Hepatocyte (in vitro differentiated cells): ENCODE results near the gene LRRC1. TPM values are rescaled to one million over a fixed set of nuclear protein-coding genes. Genes with fewer than 3 reads are reported as not detected.

Experiments
- DNase-seq: peaks from one replicate; pipeline ENCODE4 v3.0.0-alpha.2; 2016; ENCODE audit warnings: low spot score
- H2AFZ ChIP-seq: fragments of 200-600 bp; sonication (generic); 2 replicates; pipeline ENCODE4 v1.6.0; 2016; ENCODE audit warnings: antibody characterized with exemption, mild to moderate bottlenecking
- H3K27ac ChIP-seq: fragments of 200-600 bp; sonication (generic); 2 replicates; pipeline ENCODE4 v1.5.1; 2016; ENCODE audit warnings: mild to moderate bottlenecking
- H3K27me3 ChIP-seq: fragments of 200-600 bp; sonication (generic); 2 replicates; pipeline ENCODE4 v1.6.1; 2016
- H3K36me3 ChIP-seq: fragments of 200-600 bp; sonication (generic); replicated peaks from 2 replicates; pipeline ENCODE4 v1.5.1; 2016; ENCODE audit warnings: low read depth; ENCODE audit not compliant: insufficient read depth
- H3K4me1 ChIP-seq: fragments of 200-600 bp; sonication (generic); 2 replicates; pipeline ENCODE4 v1.5.1; 2016; ENCODE audit warnings: mild to moderate bottlenecking, moderate library complexity; ENCODE audit not compliant: insufficient read depth
- H3K4me2 ChIP-seq: fragments of 200-600 bp; sonication (generic); 2 replicates; pipeline ENCODE4 v1.6.0; 2016
- H3K4me3 ChIP-seq: fragments of 200-600 bp; sonication (generic); 2 replicates; pipeline ENCODE4 v1.5.1; 2016; ENCODE audit warnings: mild to moderate bottlenecking
- H3K79me2 ChIP-seq: fragments of 200-600 bp; sonication (generic); 2 replicates; pipeline ENCODE4 v1.6.0; 2017; ENCODE audit warnings: mild to moderate bottlenecking
- H3K9me2 ChIP-seq: fragments of 200-600 bp; sonication (generic); replicated peaks from 2 replicates; pipeline ENCODE4 v1.6.0; 2017; ENCODE audit warnings: mild to moderate bottlenecking; ENCODE audit not compliant: insufficient read depth
- H3K9me3 ChIP-seq: fragments of 200-600 bp; sonication (generic); 2 replicates; pipeline ENCODE4 v1.5.1; 2016; ENCODE audit warnings: low read depth, mild to moderate bottlenecking
- H4K20me1 ChIP-seq: fragments of 200-600 bp; sonication (generic); 2 replicates; pipeline ENCODE4 v1.6.0; 2016; ENCODE audit warnings: mild to moderate bottlenecking; ENCODE audit not compliant: insufficient read depth, poor library complexity, severe bottlenecking
- EZH2 ChIP-seq: fragments of 200-600 bp; sonication (generic); IDR thresholded peaks from 2 replicates; pipeline ENCODE4 v1.6.1; 2016; ENCODE audit warnings: antibody characterized with exemption, mild to moderate bottlenecking, borderline replicate concordance
- EZH2phosphoT487 ChIP-seq: fragments of 200-600 bp; sonication (generic); IDR thresholded peaks from one replicate; pipeline ENCODE4 v1.6.1; 2018; ENCODE audit warnings: antibody characterized with exemption, mild to moderate bottlenecking, low read depth, moderate library complexity; ENCODE audit not compliant: unreplicated experiment, severe bottlenecking
- WGBS: methylation state at CpG from one replicate; pipeline ENCODE4 v1.1.6; 2016; ENCODE audit warnings: low lambda C conversion rate; ENCODE audit errors: missing lambda C conversion rate; 5-methylcytosine and 5-hydroxymethylcytosine counted together
- polyA plus RNA-seq: library from polyadenylated mRNA; unstranded; fragments of >200 nt; fragmentation: Nextera tagmentation; extraction: Ambion mirVana; gene quantifications from 2 replicates; pipeline ENCODE4 v1.2.1, GENCODE V29; 2016
- total RNA-seq: library from RNA; depleted of rRNA; stranded (reverse); fragments of >200 nt; gene quantifications from 2 replicates; pipeline ENCODE4 v1.2.3, GENCODE V29; 2014
- TF ChIP-seq, protein P1 (sequence below): fragments of 200-600 bp; sonication (generic); IDR thresholded peaks from 2 replicates; pipeline ENCODE4 v1.5.1; 2016; ENCODE audit warnings: antibody characterized with exemption, mild to moderate bottlenecking; ENCODE audit not compliant: poor library complexity

LRRC1 gene
- total and polyA plus RNA-seq, 2 experiments from 2014 or later = 54.3 to 61.4 TPM

DNA sequence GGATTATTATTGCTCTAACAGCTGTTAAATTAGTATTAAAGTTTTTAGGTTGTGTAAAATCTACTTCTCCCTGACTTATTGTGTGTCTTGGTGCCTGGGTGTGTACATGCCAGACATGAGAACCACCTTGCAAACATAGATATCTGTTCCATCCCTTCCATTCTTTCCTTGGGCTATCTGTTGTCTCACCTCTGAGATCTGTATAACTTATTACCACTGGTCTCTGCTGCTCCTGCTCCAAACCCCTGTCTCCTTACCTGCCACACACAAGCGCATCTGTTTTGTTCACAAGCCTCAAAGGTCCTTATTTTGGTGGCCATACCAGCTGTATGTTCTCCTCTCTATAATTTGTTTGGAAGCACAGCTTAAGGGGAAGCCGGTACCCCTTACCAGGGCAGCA lies 2.5 kb downstream of the LRRC1 start:
- Histone ChIP-seq H3K9me3 (no peaks in the 10 kb centered on the region), H3K27me3 (no peaks in the 10 kb centered on the region), H3K36me3 (no peaks in the 10 kb centered on the region), H2AFZ (no peak overlapping the region), H3K79me2 (peaks cover 72% of the 10 kb centered on the region), H3K4me2 (peak overlapping the region; percentile 87), H3K9me2 (no peaks in the 10 kb centered on the region), H4K20me1 (peaks cover 45% of the 10 kb centered on the region), H3K27ac (peak overlapping the region; percentile 95), H3K4me1 (peaks cover 10% of the 10 kb centered on the region), H3K4me3 (no peak overlapping the region)
- TF ChIP-seq EZH2phosphoT487 (no peak), EZH2 (no peak)
- TF ChIP-seq, protein P1, sequence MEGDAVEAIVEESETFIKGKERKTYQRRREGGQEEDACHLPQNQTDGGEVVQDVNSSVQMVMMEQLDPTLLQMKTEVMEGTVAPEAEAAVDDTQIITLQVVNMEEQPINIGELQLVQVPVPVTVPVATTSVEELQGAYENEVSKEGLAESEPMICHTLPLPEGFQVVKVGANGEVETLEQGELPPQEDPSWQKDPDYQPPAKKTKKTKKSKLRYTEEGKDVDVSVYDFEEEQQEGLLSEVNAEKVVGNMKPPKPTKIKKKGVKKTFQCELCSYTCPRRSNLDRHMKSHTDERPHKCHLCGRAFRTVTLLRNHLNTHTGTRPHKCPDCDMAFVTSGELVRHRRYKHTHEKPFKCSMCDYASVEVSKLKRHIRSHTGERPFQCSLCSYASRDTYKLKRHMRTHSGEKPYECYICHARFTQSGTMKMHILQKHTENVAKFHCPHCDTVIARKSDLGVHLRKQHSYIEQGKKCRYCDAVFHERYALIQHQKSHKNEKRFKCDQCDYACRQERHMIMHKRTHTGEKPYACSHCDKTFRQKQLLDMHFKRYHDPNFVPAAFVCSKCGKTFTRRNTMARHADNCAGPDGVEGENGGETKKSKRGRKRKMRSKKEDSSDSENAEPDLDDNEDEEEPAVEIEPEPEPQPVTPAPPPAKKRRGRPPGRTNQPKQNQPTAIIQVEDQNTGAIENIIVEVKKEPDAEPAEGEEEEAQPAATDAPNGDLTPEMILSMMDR = no peak
- no peak for DNase-seq
- 91% methylated on average over 2 of the region's 2 CpGs for WGBS

DNA sequence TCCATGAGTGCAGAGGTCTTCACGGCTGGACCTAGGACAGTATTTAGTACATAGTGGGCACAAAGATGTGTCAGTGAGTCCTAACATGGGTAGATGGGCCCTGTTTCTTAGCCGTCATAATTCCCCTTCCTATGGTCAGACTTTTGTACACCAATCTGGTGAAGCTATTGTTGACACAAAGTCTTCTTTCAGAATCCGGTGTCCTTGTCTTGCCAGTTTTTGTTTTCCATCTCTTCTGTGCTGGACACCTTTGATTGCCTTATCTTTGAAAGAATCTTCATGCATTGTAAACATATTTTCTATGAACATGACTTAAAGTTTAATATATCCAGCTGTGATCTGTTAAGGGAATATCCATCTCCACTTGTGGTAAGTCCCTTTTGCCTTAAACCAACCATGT lies 4.5 kb downstream of the LRRC1 start:
- H3K4me2 ChIP-seq = no peak overlapping the region

DNA sequence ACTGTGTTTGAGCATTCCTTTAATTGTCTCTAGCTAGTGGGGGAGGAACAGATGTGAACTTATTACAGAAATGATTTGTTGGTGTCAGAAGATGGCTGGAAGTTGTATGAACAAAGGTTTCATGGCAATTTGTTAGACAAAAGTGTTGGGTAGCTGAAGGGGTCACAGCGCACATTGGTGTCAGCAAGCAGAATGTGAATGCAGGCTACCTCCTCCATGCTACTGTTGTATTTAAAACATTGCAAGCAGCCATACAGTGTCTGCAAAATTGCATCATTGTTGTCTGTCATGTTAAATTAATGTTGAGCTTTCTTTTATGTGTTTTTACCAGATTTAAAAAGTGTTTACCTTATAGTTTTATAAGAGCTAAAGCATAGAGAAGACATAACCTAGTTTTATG lies 6.2 kb downstream of the LRRC1 start:
- Histone ChIP-seq H3K27me3 (no peaks in the 10 kb centered on the region), H3K4me1 (peaks cover 8% of the 10 kb centered on the region), H3K79me2 (peaks cover 99% of the 10 kb centered on the region), H3K4me3 (no peak overlapping the region), H3K9me3 (no peaks in the 10 kb centered on the region), H3K36me3 (no peaks in the 10 kb centered on the region), H3K4me2 (no peak overlapping the region), H3K27ac (no peak overlapping the region), H2AFZ (no peak overlapping the region), H4K20me1 (peaks cover 78% of the 10 kb centered on the region), H3K9me2 (no peaks in the 10 kb centered on the region)
- no peak for TF ChIP-seq EZH2phosphoT487
- TF ChIP-seq EZH2 = no peak
- TF ChIP-seq, protein P1 = no peak
- 90% methylated on average over 1 of the region's 1 CpG for WGBS
- DNase-seq = no peak

More for the DNA sequence above, 4.5 kb downstream of the LRRC1 start:
- no peaks in the 10 kb centered on the region for H3K27me3 ChIP-seq
- H3K9me3 ChIP-seq = no peaks in the 10 kb centered on the region
- H3K79me2 ChIP-seq = peaks cover 92% of the 10 kb centered on the region
- H2AFZ ChIP-seq = no peak overlapping the region
- no peaks in the 10 kb centered on the region for H3K9me2 ChIP-seq
- H3K27ac ChIP-seq = no peak overlapping the region
- H3K36me3 ChIP-seq = no peaks in the 10 kb centered on the region
- WGBS = 95% methylated on average over 3 of the region's 3 CpGs
- no peak overlapping the region for H3K4me3 ChIP-seq
- no peak for DNase-seq
- TF ChIP-seq EZH2 (no peak), EZH2phosphoT487 (no peak)
- TF ChIP-seq, protein P1 = no peak
- H3K4me1 ChIP-seq = peaks cover 8% of the 10 kb centered on the region
- H4K20me1 ChIP-seq = peaks cover 62% of the 10 kb centered on the region

DNA sequence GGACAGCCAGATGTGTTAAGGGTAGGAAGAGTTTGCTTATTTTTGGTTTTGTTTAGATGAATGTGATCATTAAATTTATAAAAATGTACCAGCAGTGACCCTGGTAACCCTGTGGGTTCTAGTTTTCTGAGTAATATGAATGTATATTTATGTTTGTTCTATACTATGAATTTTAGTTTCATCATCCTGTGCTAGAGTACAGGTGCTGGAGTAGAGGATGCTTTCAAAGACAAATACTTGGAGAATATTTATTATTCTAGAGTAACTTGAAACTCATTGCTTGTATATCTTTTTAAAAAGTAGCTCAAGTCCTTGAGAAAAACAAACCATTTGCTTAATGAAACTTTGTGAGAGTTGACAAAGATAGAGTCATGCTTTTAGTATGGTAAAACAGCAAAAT lies 7.8 kb downstream of the LRRC1 start:
- TF ChIP-seq, protein P1 = no peak
- TF ChIP-seq EZH2 = no peak
- no peak for TF ChIP-seq EZH2phosphoT487
- H3K27ac ChIP-seq = no peak overlapping the region
- H3K4me1 ChIP-seq = no peaks in the 10 kb centered on the region

More for the DNA sequence above, 7.8 kb downstream of the LRRC1 start:
- peaks cover 100% of the 10 kb centered on the region for H3K79me2 ChIP-seq
- no peaks in the 10 kb centered on the region for H3K9me2 ChIP-seq
- DNase-seq = no peak
- H2AFZ ChIP-seq = no peak overlapping the region
- peak overlapping the region; percentile 34 for H3K4me2 ChIP-seq
- H3K9me3 ChIP-seq = no peaks in the 10 kb centered on the region
- peaks cover 70% of the 10 kb centered on the region for H4K20me1 ChIP-seq
- H3K4me3 ChIP-seq = no peak overlapping the region
- no peaks in the 10 kb centered on the region for H3K27me3 ChIP-seq
- H3K36me3 ChIP-seq = no peaks in the 10 kb centered on the region
